ENCODE measurements around the gene GPC5. TPM values are rescaled to one million over a fixed set of nuclear protein-coding genes. Genes with fewer than 3 reads are reported as not detected.
"Not testable (repeated sequence)": the region's sequence is repeated elsewhere in the genome, so short reads cannot be mapped to it uniquely, and the experiment has no call there.

The GPC5 gene
- polyA plus RNA-seq, 3 donors: 2.7 to 4.4 (median 3.9) TPM

DNA sequence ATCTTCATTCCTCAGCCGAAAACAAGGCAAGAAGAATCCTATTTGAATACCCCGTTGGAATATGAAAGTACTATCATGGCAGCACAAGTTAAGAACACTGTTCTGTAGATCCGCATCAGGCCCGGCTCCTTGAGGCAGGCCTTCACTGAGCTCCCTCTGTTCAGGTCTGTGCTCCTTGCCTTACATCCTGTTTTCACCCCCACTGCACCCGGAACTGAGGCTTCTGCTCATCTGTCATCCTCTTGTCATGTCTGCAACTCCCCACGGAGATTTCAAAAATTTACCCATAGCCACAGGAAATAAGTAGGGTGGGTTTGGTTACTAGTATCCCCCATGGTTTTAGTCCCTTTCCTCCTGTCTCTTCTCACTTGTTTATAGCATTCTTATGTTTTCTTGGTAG, 861.9 kb downstream of the GPC5 start:
- DNase-seq: no peak

DNA sequence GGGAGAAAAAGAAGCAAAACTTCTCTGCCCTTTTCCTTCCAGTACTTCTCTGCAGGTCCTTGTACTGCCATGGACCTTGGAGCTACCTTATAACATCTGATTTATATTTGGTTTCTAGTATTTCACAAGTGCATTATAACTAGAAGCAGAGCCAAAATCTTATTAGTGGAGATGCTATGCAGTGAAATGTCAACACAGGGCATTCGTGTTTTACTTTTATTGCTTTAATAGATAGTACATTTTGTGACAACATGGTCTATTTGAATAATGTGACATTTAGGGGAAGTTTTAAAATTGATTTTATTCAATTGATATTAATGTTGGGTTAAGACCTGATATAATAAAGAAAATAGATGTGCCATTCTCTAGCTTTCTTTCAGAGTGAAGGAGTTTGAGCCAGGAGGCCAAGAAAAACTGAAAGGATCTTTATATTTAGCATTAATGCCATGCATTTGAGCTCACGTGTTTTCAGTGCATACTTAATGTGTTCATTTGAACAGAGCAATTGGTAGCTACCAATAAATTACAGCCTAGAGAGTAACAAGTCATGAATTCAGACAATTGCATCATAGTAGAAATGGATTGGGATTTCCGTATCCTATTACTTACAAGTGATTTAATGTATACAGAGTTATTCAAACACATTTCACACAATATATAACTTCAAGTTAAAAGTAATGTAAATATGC, 863.8 kb downstream of the GPC5 start:
- DNase-seq: no peak

DNA sequence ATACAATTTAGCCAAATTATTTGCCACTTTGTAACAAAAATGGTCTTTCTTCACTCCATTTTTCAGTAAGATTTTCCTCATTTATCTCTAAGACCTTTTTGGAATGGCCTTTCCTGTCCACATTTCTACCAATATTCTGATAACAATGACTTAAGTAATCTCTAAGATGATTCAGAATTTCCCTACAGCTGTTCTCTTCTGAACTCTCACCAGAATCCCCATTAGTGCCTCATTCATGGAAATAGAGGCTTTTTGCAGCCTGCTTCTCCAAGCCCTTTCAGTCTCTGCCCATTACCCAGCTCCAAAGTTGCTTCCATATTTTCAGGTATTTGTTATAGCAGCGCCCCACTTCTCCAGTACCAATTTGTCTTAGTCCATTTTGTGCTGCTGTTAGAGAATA, 867.0 kb downstream of the GPC5 start:
- no peak for DNase-seq

DNA sequence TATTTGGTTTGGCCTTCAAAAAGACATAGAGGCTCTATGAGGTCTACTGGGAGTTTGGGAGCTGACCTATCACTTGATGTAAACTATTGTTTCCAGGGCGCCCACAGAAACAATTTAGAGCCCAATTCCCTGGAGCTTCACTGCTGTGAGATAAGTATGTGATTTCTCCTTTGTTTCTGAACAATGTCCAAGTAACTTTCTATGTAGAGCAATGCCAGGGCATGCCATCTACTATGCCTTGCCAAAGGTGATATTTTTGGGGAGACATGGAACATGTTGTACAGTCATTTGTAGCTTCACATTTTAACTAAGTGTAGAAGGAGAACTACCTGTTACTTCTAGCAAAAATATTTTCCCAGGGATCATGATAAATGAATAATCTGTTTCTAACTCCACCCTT, 872.6 kb downstream of the GPC5 start:
- DNase-seq: no peak

DNA sequence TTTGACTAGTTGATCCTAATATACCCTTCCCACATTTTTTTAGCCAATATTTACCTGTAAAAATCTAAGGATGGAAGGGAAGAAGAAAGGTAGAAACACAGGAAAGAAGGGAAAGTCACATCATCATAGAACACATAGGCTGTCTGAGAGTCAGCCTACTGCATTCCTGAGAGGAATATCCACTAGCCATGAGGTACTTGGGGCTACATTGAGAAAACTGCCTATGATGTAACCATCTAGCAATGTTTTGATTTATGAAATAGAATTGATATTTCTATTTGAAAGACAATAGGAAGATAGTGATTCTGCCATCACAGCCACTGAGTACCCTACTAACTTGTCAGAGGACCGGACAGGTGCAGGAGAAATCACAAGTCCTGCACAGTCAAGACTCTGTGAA, 873.8 kb downstream of the GPC5 start:
- DNase-seq: no peak

DNA sequence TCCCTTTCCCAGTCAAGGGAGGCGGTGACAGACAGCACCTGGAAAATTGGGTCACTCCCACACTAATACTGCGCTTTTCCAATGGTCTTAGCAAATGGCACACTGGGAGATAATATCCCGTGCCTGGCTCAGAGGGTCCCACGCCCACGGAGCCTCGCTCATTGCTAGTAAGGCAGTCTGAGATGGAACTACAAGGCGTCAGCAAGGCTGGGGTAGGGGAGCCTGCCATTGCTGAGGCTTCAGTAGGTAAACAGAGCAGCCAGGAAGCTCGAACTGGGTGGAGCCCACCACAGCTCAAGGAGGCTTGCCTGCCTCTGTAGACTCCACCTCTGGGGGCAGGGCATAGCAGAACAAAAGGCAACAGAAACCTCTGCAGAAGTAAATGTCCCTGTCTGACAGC, 882.6 kb downstream of the GPC5 start:
- DNase-seq: not testable (repeated sequence)

DNA sequence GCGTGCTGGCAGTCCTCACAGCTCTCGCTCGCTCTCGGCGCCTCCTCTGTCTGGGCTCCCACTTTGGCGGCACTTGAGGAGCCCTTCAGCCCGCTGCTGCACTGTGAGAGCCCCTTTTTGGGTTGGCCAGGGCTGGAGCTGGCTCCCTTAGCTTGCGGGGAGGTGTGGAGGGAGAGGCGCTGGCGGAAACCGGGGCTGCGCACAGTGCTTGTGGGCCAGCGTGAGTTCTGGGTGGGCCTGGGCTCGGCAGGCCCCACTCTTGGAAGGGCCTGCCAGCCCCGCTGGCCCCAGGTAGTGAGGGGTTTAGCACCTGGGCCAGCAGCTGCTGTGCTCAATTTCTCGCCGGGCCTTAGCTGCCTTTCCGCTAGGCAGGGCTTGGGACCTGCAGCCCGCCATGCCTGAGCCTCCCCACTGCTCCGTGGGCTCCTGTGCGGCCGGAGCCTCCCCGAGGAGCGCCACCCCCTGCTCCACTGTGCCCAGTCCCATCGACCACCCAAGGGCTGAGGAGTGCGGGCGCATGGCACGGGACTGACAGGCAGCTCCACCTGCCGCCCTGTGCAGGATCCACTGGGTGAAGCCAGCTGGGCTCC, 892.4 kb downstream of the GPC5 start:
- DNase-seq: not testable (repeated sequence)

DNA sequence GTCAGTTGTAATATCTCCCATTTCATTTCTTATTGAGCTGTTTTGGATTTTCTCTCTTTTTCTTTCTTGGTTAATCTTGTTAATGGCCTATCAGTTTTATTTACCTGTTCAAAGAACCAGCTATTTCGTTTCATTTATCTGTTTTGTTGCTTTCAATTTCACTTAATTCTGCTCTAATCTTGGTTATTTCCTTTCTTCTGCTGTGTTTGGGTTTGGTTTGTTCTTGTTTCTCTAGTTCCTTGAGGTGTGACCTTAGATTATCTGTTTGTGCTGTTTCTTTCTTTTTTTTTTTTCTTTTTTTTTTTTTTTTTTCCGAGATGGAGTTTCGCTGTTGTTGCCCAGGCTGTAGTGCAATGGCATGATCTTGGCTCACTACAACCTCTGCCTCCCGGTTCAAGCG, 896.1 kb downstream of the GPC5 start:
- not testable (repeated sequence) for DNase-seq

DNA sequence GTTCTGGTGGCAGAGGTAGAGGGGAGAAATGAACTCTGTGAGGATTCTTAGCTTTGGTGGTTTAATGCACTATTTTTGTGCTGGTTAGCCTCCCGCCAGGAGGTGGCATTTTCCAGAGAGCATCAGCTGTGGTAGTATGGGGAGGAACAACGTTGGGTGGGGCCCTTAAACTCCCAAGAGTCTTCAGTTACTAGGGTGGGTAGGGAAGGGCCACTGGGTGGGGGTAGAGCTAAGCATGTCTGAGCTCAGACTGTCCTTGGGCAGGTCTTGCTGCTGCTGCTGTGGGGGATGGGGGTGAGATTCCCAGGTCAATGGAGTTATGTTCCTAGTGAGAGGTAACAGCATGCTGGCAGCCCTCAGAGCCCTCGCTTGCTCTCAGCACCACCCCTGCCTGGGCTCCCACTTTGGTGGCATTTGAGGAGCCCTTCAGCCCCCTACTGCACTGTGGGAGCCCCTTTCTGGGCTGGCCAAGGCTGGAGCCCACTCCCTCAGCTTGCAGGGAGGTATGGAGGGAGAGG, 897.8 kb downstream of the GPC5 start:
- not testable (repeated sequence) for DNase-seq

DNA sequence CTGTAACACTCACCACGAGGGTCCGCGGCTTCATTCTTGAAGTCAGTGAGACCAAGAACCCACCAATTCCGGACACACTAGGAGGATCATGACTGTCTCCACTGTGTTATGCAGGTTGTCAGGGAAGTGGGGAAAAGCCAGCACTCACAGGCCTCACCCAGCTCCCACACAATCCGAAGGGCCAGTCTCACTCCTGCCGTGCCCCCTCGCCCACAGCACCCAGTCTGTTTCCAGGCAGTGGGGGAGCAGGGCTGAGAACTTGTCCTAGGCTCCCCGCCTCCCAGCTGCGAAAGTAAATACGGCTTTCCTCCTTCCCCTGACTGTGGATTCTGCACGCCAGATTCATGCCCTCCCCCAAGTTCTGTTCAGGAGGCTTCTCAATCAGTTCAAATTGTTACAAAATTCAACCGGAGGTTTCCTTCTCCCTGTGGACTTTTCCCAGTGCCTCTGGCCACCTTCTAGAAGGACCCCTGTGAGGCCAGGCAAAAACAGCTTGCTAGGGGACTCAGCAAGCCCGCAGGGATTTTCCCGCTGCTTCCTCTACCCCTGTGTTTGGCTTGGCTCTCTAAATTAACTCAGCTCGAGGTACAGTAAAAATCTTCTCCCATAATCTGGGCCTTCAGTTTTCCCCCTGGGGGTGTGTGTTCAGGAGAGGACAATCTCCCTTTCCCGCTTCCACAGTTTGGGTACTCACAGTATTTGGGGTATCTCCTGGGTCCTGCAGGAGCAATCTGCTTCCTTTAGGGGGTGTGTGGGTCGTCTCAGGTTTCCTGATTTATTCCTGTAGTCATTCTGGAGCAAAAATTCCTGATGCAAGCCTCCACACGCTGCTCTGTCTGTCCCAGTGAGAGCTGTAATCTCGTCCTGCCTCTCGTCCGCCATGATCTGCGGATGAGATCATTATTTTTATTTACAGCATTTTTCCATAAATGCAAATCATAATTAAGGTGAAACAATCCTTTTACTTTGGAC, 899.8 kb downstream of the GPC5 start:
- DNase-seq: no peak

DNA sequence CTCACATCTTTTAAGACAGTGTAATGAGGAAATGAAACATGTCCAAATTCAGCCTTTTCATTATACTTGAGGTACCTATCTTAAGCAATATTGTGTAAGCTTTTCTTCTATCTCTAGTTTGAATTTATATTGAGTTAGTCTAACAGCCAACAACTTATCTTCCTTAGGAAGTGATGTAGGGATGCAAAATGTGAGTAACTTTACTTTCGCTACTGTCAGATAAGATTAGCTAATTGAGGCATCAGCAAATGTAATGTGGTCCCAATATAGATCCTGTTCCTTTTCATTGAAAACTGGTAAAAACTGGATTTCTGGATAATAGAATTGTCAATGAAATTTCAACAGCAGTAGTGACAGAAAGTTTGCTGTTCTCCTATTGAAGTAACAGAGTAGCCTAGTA, 902.2 kb downstream of the GPC5 start:
- DNase-seq: no peak

DNA sequence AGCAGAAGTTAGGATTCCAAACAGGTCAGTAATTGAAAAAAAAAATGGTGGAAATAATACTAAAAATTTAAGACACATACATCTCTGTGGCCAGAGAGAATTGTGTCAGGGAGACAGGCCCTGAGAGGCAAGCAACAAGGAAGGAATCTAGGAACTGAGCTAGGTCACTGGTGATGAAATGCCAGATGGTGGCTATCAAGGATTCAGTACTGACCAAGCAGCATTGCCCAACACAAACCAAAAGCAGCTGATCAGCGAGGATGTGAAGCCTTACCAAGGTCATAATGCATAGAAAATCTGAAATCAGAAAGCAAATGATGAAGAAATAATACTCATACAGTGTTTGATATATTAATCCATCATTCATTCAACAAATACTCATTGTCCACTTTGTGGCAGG, 905.0 kb downstream of the GPC5 start:
- DNase-seq: no peak

DNA sequence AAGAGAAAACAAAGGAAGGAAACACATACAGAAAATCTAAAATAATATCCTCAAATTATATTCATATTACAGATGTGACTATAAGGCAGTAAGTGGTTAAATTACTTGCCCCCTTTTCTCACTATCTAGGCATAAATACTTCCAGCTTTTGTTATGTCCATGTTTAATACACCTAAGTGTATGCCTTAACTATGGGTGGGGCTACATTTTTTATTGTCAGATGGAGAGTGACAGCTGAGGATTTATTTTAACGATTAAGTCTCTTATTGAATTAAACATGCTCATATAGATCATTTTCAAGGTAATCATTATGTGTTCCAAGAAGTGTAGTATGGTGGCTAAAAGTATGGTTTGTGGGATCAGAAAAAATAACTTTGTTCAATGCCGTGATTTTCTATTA, 909.3 kb downstream of the GPC5 start:
- DNase-seq: no peak

DNA sequence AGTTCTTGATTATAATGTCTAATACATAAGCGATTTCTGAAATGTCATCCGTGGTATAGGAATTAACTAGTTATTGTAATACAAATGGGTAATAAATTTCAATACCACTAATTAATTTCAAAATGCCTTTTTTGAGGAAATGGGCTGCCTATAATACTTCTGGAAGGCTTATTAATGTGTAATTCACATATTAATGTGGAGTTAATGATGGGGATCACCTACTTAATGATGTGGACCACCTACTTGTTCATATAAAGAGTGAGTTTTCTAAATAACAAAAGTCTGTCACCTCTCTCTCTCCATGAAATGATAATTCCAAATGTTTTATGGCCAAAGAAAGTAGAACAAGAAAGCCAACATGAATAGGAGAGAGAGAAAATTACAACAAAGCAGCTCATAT, 914.4 kb downstream of the GPC5 start:
- no peak for DNase-seq

DNA sequence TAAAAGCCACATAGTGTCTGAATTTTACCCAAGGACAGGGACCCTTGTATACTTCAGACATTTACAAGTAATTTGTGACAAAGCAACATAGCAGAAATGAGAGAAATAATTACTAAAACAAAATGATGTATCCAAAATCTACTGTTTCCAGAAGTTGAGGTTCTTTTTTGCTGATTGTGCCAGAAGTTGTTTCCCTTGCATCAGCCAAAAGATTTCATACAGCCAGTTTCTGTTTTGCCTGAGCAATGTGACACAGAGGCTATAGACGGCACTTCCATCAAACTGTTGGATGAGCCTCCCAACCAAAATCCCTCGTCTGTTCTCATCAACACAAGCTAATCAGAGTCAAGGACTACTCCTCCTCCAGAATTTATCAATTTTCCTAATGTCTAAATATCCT, 915.0 kb downstream of the GPC5 start:
- no peak for DNase-seq

DNA sequence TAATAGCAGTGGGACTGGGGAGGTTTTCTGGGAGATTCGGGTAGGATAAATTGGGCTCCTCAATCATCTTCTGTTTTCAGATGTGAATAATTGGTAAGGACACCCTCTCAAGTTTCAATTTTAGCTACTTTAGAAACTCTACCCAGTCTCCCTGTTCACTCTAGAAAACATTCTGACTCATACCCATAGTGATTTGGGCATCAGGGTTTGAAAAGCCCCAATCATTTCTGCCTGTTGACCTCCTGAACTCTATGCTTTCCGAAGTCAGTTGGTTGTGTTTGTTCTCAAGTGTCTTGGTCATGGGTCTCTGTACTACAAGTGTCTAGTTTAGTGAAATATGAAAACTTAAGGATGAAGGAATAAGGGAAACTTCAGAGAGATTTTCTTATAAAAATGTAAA, 916.8 kb downstream of the GPC5 start:
- no peak for DNase-seq

DNA sequence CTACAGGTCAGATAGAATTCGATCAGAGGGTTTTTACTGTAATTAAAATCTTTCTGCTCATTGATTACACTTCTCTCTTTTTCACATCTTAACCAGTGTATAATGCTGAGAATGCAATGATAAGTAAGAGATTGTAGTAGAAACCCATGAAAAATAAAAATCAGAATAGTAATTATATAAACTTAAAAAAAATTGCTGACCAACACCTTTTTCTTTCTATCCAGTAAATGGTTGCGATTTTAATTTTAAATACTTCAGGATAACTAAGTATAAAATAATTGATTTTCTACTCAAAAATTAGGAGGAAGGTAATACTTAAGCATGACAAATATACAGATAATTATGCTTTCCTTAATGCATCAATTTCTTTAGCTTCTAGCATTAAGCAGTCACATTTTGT, 917.6 kb downstream of the GPC5 start:
- DNase-seq: no peak

DNA sequence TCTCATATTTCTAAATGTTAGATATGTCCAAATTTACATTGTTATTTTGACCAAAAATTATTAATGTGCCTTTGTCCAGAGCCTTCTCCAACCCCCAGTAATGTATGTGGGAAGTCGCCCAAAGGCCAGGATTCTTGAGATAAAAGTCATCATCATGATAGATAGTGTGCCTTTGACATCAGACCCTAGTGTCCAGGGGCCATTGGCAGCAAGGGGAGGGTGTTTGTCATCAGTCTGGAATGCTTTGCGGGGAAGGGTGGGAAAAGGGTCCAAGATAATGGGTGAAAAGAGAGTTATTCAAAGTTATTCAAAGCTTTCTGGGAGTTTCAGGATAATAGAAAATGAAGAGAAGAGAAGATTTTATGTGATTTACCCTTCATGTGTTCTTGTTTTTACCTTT, 918.6 kb downstream of the GPC5 start:
- DNase-seq: peak; percentile 19

DNA sequence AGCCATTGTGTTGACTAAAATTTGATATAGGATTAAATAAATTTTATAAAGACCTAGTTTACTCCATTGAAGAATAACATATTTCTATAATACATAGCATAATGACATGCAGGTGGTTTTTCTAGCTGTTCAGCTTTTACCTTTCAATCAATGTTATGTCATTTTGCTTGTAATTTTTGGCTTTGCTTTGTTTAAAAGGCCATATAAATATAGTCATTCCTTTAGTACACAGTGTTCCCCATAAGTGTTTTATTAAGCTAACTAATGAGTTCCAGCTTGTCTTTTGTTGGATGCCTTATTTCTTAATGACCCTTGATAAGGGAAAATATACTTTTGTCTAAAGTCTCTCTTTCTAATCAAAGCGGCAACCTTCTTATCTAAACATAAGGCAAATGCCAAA, 921.9 kb downstream of the GPC5 start:
- no peak for DNase-seq

DNA sequence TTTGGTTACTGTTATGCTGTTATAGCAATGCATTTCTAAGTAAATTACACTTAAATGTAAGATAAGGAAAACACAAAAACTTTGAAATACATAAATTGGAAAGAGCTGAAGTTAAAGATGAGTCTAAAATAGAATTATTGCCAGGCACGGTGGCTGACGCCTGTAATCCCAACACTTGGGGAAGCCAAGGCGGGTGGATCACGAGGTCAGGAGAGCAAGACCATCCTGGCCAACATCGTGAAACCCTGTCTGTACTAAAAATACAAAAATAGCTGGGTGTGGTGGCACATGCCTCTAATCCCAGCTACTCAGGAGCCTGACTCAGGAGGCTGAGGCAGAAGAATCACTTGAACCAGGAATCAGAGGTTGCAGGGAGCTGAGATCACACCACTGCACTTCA, 922.8 kb downstream of the GPC5 start:
- no peak for DNase-seq

DNA sequence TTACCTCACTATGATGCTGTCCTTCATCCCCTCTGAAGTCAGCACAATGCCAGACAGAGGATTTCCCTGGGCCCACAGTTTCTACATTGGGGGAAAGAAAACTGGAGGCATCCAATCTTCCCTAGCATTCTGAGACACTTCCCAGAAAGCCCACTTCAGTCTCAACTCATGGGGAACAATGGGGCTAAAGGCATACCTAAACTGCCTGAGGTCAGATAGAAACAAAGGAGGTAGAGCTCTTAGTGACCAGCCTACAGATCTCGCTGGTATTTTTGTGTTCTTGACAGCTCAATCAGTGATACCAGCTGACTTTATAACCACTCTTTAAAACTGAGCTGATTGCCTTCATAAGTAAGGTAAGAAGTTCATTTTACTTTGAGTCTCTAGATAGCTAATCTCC, 947.2 kb downstream of the GPC5 start:
- DNase-seq: no peak

DNA sequence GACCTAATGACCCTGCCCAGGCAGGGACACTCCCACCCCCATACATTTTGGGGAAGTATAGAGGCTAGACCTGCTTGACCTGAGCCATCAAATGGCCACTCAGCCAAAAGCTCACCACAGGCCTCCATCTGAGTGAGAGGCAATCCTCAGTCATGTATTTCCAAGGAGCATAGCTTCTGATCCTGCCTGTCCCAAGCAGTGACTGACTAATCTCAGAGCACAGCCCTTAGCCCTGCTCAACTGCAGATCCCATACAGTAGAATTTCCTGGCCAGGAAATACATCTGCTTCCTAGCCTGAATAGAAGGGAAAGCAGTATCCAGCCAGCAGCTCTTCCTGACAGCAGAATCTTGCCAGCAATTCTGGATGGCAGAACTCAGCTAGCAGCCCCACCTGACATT, 947.6 kb downstream of the GPC5 start:
- no peak for DNase-seq

DNA sequence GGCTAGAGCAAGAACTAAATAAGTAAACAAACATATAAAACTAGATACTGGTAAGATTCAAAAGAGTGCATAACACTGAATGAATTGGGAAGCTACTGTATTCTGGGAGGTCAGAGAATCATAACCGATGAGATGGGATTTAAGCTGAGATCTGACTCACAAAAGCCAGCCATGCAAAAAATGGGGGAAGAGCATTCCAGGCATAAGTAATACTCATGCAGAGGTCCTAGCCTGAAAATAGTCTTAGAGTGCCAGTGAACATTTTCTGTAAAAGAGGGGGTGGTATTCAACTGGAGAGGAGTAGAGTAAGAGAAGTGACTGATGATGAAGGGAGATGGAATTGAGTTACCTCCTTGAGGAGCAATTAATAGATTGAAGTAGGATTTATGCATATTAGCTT, 956.2 kb downstream of the GPC5 start:
- no peak for DNase-seq

Data from renal pelvis (tissue), 4 donors.